B cell (primary cell): ENCODE results near the gene GLIS1. TPM values are rescaled to one million over a fixed set of nuclear protein-coding genes. Genes with fewer than 3 reads are reported as not detected.

Experiments used
- ATAC-seq: fragments of 200-7000 bp; cut with Tn5 transposase; one replicate; pipeline ENCODE4 v1.10.0; 2021; ENCODE audit warnings: low read depth, mild to moderate bottlenecking, moderate number of reproducible peaks, moderate library complexity
- CTCF ChIA-PET: fragments of 350-600 bp; sonication (Branson Sonifier 250); formaldehyde crosslinking; loops from one replicate; lab custom pipeline; 2021; ENCODE audit warnings: antibody characterized with exemption, inconsistent platforms; lab: Charles Lee
- POLR2A ChIA-PET: fragments of 350-600 bp; sonication (Branson Sonifier 250); formaldehyde crosslinking; loops from one replicate; lab custom pipeline; 2021; ENCODE audit warnings: antibody characterized with exemption; lab: Charles Lee
- DNase-seq: peaks from one replicate; pipeline ENCODE4 v3.0.0; 2013
- H2AFZ ChIP-seq: 2 replicates; pipeline ENCODE4 v1.6.1; 2012; ENCODE audit warnings: mild to moderate bottlenecking, low read depth, low read length; ENCODE audit not compliant: insufficient read depth, poor library complexity, severe bottlenecking
- H3K27ac ChIP-seq, 2 donors: 1 replicate in 1 of 2; 2 replicates in 1 of 2; pipeline ENCODE4 v1.5.1; 2012 to 2013; ENCODE audit warnings: low read length in 2 of 2, mild to moderate bottlenecking in 2 of 2, moderate library complexity in 1 of 2
- H3K27me3 ChIP-seq, 4 experiments: fragments of 200-600 bp in 1 of 4; sonication (generic) in 1 of 4; replicated peaks in 1 of 4; 1 replicate in 2 of 4; 2 replicates in 2 of 4; pipeline versions ENCODE4 v1.6.1 to v1.7.0; 2013 to 2016; ENCODE audit warnings: low read length in 3 of 4, mild to moderate bottlenecking in 2 of 4, mixed read lengths in 1 of 4, moderate library complexity in 1 of 4; ENCODE audit not compliant: insufficient read depth in 4 of 4, control insufficient read depth in 3 of 4; ENCODE audit errors: control extremely low read depth in 1 of 4
- H3K36me3 ChIP-seq, 2 experiments: replicated peaks in 1 of 2; 1 replicate in 1 of 2; 2 replicates in 1 of 2; pipeline versions ENCODE4 v1.6.1 to v1.7.1; 2013; ENCODE audit warnings: low read length in 1 of 2; ENCODE audit not compliant: insufficient read depth in 2 of 2, control insufficient read depth in 1 of 2; ENCODE audit errors: control extremely low read depth in 1 of 2, extremely low read depth in 1 of 2
- H3K4me1 ChIP-seq, 2 donors: fragments of 200-600 bp in 1 of 2; sonication (generic) in 1 of 2; 1 replicate in 1 of 2; 2 replicates in 1 of 2; pipeline versions ENCODE4 v1.5.1 to v1.6.1; 2013 to 2017; ENCODE audit warnings: low read length in 2 of 2; ENCODE audit not compliant: control insufficient read depth in 2 of 2, insufficient read depth in 2 of 2
- H3K4me2 ChIP-seq: replicated peaks from 2 replicates; pipeline ENCODE3; 2012; ENCODE audit warnings: mild to moderate bottlenecking, low read depth, low read length; ENCODE audit not compliant: poor library complexity, severe bottlenecking
- H3K4me3 ChIP-seq, 5 experiments: fragments of 200-600 bp in 1 of 5; sonication (generic) in 1 of 5; 1 replicate in 3 of 5; 2 replicates in 2 of 5; pipeline versions ENCODE4 v1.5.1 to v1.7.0; 2011 to 2016; ENCODE audit warnings: low read length in 4 of 5, mild to moderate bottlenecking in 4 of 5, low read depth in 2 of 5, control low read depth in 1 of 5, moderate library complexity in 1 of 5; ENCODE audit not compliant: insufficient read depth in 1 of 5; ENCODE audit errors: control extremely low read depth in 1 of 5, extremely low read depth in 1 of 5
- H3K79me2 ChIP-seq: fragments of 200-600 bp; sonication (generic); one replicate; pipeline ENCODE4 v1.6.0; 2016; ENCODE audit warnings: low read length; ENCODE audit not compliant: control insufficient read depth, insufficient read depth
- H3K9ac ChIP-seq: fragments of 200-600 bp; sonication (generic); 2 replicates; pipeline ENCODE4 v1.6.1; 2017; ENCODE audit warnings: mild to moderate bottlenecking, low read length, moderate library complexity
- H3K9me3 ChIP-seq, 3 donors: one replicate each; pipeline versions ENCODE4 v1.6.1 to v1.7.1; 2013; ENCODE audit warnings: low read length in 2 of 3; ENCODE audit not compliant: control insufficient read depth in 2 of 3, insufficient read depth in 1 of 3; ENCODE audit errors: control extremely low read depth in 1 of 3
- H4K20me1 ChIP-seq: 2 replicates; pipeline ENCODE4 v1.6.0; 2012; ENCODE audit warnings: mild to moderate bottlenecking, low read length; ENCODE audit not compliant: insufficient read depth, control insufficient read depth, poor library complexity, severe bottlenecking
- H3K27ac Mint-ChIP-seq: one replicate; pipeline ENCODE4 v1.8.0; 2021; ENCODE audit warnings: mixed read lengths
- H3K27me3 Mint-ChIP-seq: one replicate; pipeline ENCODE4 v1.8.0; 2021; ENCODE audit warnings: mixed read lengths
- H3K4me1 Mint-ChIP-seq: one replicate; pipeline ENCODE4 v1.8.0; 2021; ENCODE audit warnings: mixed read lengths
- H3K4me3 Mint-ChIP-seq: one replicate; pipeline ENCODE4 v1.8.0; 2021; ENCODE audit warnings: mixed read lengths
- H3K9me3 Mint-ChIP-seq: one replicate; pipeline ENCODE4 v1.8.0; 2022; ENCODE audit warnings: mixed read lengths; ENCODE audit not compliant: insufficient read depth
- CTCF ChIP-seq: fragments of 200-600 bp; IDR thresholded peaks from one replicate; pipeline ENCODE4 v1.8.0; 2022; ENCODE audit warnings: antibody characterized with exemption, mild to moderate bottlenecking
- EZH2 ChIP-seq: IDR thresholded peaks from 2 replicates; pipeline ENCODE4 v1.6.1; 2012; ENCODE audit warnings: borderline replicate concordance, low read depth, mild to moderate bottlenecking, moderate library complexity, low read length; ENCODE audit not compliant: insufficient read depth, poor library complexity, severe bottlenecking
- WGBS: methylation state at CpG from one replicate; pipeline ENCODE4 v1.1.5; 2013; ENCODE audit warnings: missing lambda C conversion rate; ENCODE audit not compliant: insufficient coverage; 5-methylcytosine and 5-hydroxymethylcytosine counted together
- intact Hi-C: fragments of 100-400 bp; cut with micrococcal nuclease; formaldehyde crosslinking; loops from one replicate; pipeline ENCODE4 v1.10.0; 2022
- polyA minus RNA-seq: library from RNA; depleted of rRNA, polyadenylated mRNA; stranded (reverse); fragments of >200 nt; gene quantifications from 2 replicates; pipeline ENCODE4 v1.2.3, GENCODE V29; 2012
- polyA plus RNA-seq: library from polyadenylated mRNA; depleted of rRNA; stranded (reverse); fragments of >200 nt; gene quantifications from 2 replicates; pipeline ENCODE4 v1.2.3, GENCODE V29; 2012
- total RNA-seq, 2 donors: library from RNA; stranded (reverse); fragments of 120-200 nt in 1 of 2; gene quantifications; 1 replicate in 1 of 2; 2 replicates in 1 of 2; pipeline versions ENCODE4 v1.2.3 to v1.2.4, GENCODE V29; 2013 to 2022

The GLIS1 gene
- total RNA-seq (not detected in 2 replicates), polyA plus RNA-seq (not detected in 2 replicates), polyA minus RNA-seq (not detected in 2 replicates)
- total RNA-seq (2013) = not detected

GRCh38 chr1:53739109-53739681 is at the start of gene GLIS1:
Gene GLIS1, minus strand, starts transcription at chr1:53739164. Its CDS starts 1,100 bp downstream, at chr1:53738064.
- ChIA-PET POLR2A (no interaction called here), CTCF (interaction anchor here (1.5 kb wide), 1 partner anchor 16 kb away, joined by 3 read pairs; no protein-coding TSS in a partner anchor)
- Histone ChIP-seq H3K9me3 (peaks cover 0 to 4% (median 2%) of the 10 kb centered on the region in 3 donors), H3K4me3 (peak within 1 kb of the TSS in 3 of 5 experiments; percentile 47 to 52 (median 49)), H4K20me1 (no peaks in the 10 kb centered on the region), H3K9ac (peak within 1 kb of the TSS; percentile 53), H3K27ac (no peak within 1 kb of the TSS), H3K27me3 (peaks cover 0 to 54% (median 26%) of the 10 kb centered on the region in 4 experiments), H3K4me2 (peak within 1 kb of the TSS; percentile 81), H3K36me3 (no peaks in the 10 kb centered on the region), H3K4me1 (peaks cover 11 to 20% of the 10 kb centered on the region in 2 donors), H2AFZ (peak within 1 kb of the TSS; percentile 60), H3K79me2 (no peaks in the 10 kb centered on the region)
- Mint-ChIP-seq H3K4me1 (peaks cover 11% of the 10 kb centered on the region), H3K27ac (no peak within 1 kb of the TSS), H3K27me3 (peaks cover 59% of the 10 kb centered on the region), H3K4me3 (peak within 1 kb of the TSS; percentile 78), H3K9me3 (peaks cover 4% of the 10 kb centered on the region)
- peak; percentile 97 for ATAC-seq
- under 1% methylated on average over 73 of the region's 73 CpGs for WGBS
- DNase-seq = peak; percentile 59
- intact Hi-C loops = no loop called here
- TF ChIP-seq EZH2 (no peak), CTCF (no peak)

GRCh38 chr1:53787655-53788054 is 48.7 kb upstream of the GLIS1 start:
- intact Hi-C loops = no loop called here
- no peak for DNase-seq
- H3K79me2 ChIP-seq = no peaks in the 10 kb centered on the region
- CTCF ChIA-PET = no interaction called here
- no CpG with 5 or more reads among the region's 3 CpGs for WGBS
- H3K27me3 Mint-ChIP-seq = no peaks in the 10 kb centered on the region
- H4K20me1 ChIP-seq = no peaks in the 10 kb centered on the region
- H3K27me3 ChIP-seq = no peaks in the 10 kb centered on the region
- ATAC-seq = no peak
- POLR2A ChIA-PET = no interaction called here
- no peak overlapping the region for H3K4me2 ChIP-seq
- H3K4me1 Mint-ChIP-seq = no peaks in the 10 kb centered on the region
- H3K9ac ChIP-seq = no peak overlapping the region
- H3K9me3 ChIP-seq = no peaks in the 10 kb centered on the region
- H3K36me3 ChIP-seq = peaks cover 3 to 36% of the 10 kb centered on the region in 2 experiments
- H2AFZ ChIP-seq = no peak overlapping the region
- TF ChIP-seq CTCF (no peak), EZH2 (no peak)
- no peak overlapping the region for H3K27ac Mint-ChIP-seq
- no peak overlapping the region for H3K4me3 ChIP-seq
- no peaks in the 10 kb centered on the region for H3K4me1 ChIP-seq
- no peak overlapping the region for H3K27ac ChIP-seq
- no peaks in the 10 kb centered on the region for H3K9me3 Mint-ChIP-seq
- no peak overlapping the region for H3K4me3 Mint-ChIP-seq
